Upper lobe of left lung (tissue), 4 donors: ENCODE data around the gene BAMBI.
"Not testable (repeated sequence)": the region's sequence is repeated elsewhere in the genome, so short reads cannot be mapped to it uniquely, and the experiment has no call there.

ENCODE experiments used
- EP300 ChIP-seq, 4 donors: sonication (generic); formaldehyde crosslinking; IDR thresholded peaks; one replicate each; pipeline ENCODE4 v1.5.1; 2017; ENCODE audit warnings: antibody characterized with exemption in 4 of 4, control low read depth in 2 of 4
- POLR2A ChIP-seq, 4 donors: fragments of 450-650 bp; IDR thresholded peaks; one replicate each; pipeline ENCODE4 v1.5.1; 2016 to 2017; ENCODE audit warnings: antibody characterized with exemption in 4 of 4, mild to moderate bottlenecking in 2 of 4
- POLR2AphosphoS5 ChIP-seq, 2 donors: sonication (generic); formaldehyde crosslinking; IDR thresholded peaks; one replicate each; pipeline ENCODE4 v1.5.1; 2017; ENCODE audit warnings: antibody characterized with exemption in 2 of 2
- TF ChIP-seq, protein P1 (sequence below), 6 experiments: fragments of 450-650 bp in 4 of 6; fragments of 200-600 bp in 2 of 6; sonication (generic) in 2 of 6; IDR thresholded peaks; one replicate each; pipeline ENCODE4 v1.5.1; 2016 to 2019; ENCODE audit warnings: antibody characterized with exemption in 6 of 6

DNA sequence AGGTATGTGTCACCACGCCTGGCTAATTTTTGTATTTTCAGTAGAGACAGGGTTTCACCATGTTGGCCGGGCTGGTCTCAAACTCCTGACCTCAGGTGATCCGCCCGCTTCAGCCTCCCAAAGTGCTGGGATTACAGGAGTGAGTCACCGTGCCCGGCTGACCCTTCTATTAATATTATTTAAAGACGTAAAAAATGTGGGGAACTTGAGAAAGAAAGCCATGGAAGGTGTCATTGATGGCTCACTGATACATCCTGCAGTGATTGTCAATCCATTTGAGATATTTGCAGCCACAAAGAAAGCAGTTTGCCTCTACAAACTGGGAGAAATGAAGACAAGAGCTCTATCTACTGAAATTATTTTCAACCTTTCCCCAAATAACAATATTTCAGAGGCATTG, 18.5 kb upstream of the BAMBI start:
- TF ChIP-seq, protein P1, sequence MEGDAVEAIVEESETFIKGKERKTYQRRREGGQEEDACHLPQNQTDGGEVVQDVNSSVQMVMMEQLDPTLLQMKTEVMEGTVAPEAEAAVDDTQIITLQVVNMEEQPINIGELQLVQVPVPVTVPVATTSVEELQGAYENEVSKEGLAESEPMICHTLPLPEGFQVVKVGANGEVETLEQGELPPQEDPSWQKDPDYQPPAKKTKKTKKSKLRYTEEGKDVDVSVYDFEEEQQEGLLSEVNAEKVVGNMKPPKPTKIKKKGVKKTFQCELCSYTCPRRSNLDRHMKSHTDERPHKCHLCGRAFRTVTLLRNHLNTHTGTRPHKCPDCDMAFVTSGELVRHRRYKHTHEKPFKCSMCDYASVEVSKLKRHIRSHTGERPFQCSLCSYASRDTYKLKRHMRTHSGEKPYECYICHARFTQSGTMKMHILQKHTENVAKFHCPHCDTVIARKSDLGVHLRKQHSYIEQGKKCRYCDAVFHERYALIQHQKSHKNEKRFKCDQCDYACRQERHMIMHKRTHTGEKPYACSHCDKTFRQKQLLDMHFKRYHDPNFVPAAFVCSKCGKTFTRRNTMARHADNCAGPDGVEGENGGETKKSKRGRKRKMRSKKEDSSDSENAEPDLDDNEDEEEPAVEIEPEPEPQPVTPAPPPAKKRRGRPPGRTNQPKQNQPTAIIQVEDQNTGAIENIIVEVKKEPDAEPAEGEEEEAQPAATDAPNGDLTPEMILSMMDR (IDR thresholded peaks at IDR 0.05) = not testable (repeated sequence)
- not testable (repeated sequence) for TF ChIP-seq POLR2AphosphoS5, POLR2A, EP300 (IDR thresholded peaks at IDR 0.05)
